ENCODE results near the gene RAPGEF1.

Gene RAPGEF1

GRCh38 chr9:131633491-131634031, 106.3 kb downstream of the RAPGEF1 start:
- Histone ChIP-seq H3K36me3 (ENCODE audit: control insufficient read depth, insufficient read depth, low read length) (peaks cover 4% of the 10 kb centered on the region), H3K9ac (ENCODE audit: low read length) (no peak overlapping the region), H3K4me1 (ENCODE audit: control insufficient read depth, insufficient read depth, low read length) (no peaks in the 10 kb centered on the region), H3K4me3 (ENCODE audit: low read length) (no peak overlapping the region), H3K27me3 (ENCODE audit: control insufficient read depth, insufficient read depth, low read length) (no peaks in the 10 kb centered on the region), H3K27ac (ENCODE audit: low read depth, low read length) (no peak overlapping the region)

- no peaks in the 10 kb centered on the region for H3K4me1 ChIP-seq (ENCODE audit: control insufficient read depth, insufficient read depth, low read length)
- H3K4me3 ChIP-seq (ENCODE audit: low read length), result no peak overlapping the region
- no peak overlapping the region for H3K9ac ChIP-seq (ENCODE audit: low read length)
- no peak overlapping the region for H3K27ac ChIP-seq (ENCODE audit: low read depth, low read length)
- no peaks in the 10 kb centered on the region for H3K27me3 ChIP-seq (ENCODE audit: control insufficient read depth, insufficient read depth, low read length)
- no peaks in the 10 kb centered on the region for H3K36me3 ChIP-seq (ENCODE audit: control insufficient read depth, insufficient read depth, low read length)
Measured at GRCh38 chr9:131631306-131631705, 108.6 kb downstream of the RAPGEF1 start.

GRCh38 chr9:131630205-131630831, 109.6 kb downstream of the RAPGEF1 start:
- Histone ChIP-seq H3K27ac (ENCODE audit: low read depth, low read length) (no peak overlapping the region), H3K4me1 (ENCODE audit: control insufficient read depth, insufficient read depth, low read length) (no peaks in the 10 kb centered on the region), H3K27me3 (ENCODE audit: control insufficient read depth, insufficient read depth, low read length) (no peaks in the 10 kb centered on the region), H3K4me3 (ENCODE audit: low read length) (no peak overlapping the region), H3K9ac (ENCODE audit: low read length) (no peak overlapping the region), H3K36me3 (ENCODE audit: control insufficient read depth, insufficient read depth, low read length) (peaks cover 9% of the 10 kb centered on the region)

- no peaks in the 10 kb centered on the region for H3K4me1 ChIP-seq (ENCODE audit: control insufficient read depth, insufficient read depth, low read length)
- H3K27ac ChIP-seq (ENCODE audit: low read depth, low read length), result no peak overlapping the region
- H3K9ac ChIP-seq (ENCODE audit: low read length), result no peak overlapping the region
- peaks cover 10% of the 10 kb centered on the region for H3K36me3 ChIP-seq (ENCODE audit: control insufficient read depth, insufficient read depth, low read length)
- H3K27me3 ChIP-seq (ENCODE audit: control insufficient read depth, insufficient read depth, low read length), result no peaks in the 10 kb centered on the region
- H3K4me3 ChIP-seq (ENCODE audit: low read length), result no peak overlapping the region
Measured at GRCh38 chr9:131629825-131630204, 110.1 kb downstream of the RAPGEF1 start.

GRCh38 chr9:131629226-131629500, 110.7 kb downstream of the RAPGEF1 start:
- no peak overlapping the region for H3K27ac ChIP-seq (ENCODE audit: low read depth, low read length)
- H3K36me3 ChIP-seq (ENCODE audit: control insufficient read depth, insufficient read depth, low read length), result peaks cover 15% of the 10 kb centered on the region
- H3K27me3 ChIP-seq (ENCODE audit: control insufficient read depth, insufficient read depth, low read length), result no peaks in the 10 kb centered on the region
- no peaks in the 10 kb centered on the region for H3K4me1 ChIP-seq (ENCODE audit: control insufficient read depth, insufficient read depth, low read length)
- no peak overlapping the region for H3K4me3 ChIP-seq (ENCODE audit: low read length)
- no peak overlapping the region for H3K9ac ChIP-seq (ENCODE audit: low read length)

- no peaks in the 10 kb centered on the region for H3K4me1 ChIP-seq (ENCODE audit: control insufficient read depth, insufficient read depth, low read length)
- no peaks in the 10 kb centered on the region for H3K27me3 ChIP-seq (ENCODE audit: control insufficient read depth, insufficient read depth, low read length)
- no peak overlapping the region for H3K27ac ChIP-seq (ENCODE audit: low read depth, low read length)
- peaks cover 20% of the 10 kb centered on the region for H3K36me3 ChIP-seq (ENCODE audit: control insufficient read depth, insufficient read depth, low read length)
- H3K4me3 ChIP-seq (ENCODE audit: low read length), result no peak overlapping the region
- no peak overlapping the region for H3K9ac ChIP-seq (ENCODE audit: low read length)
Measured at GRCh38 chr9:131628459-131629225, 111.2 kb downstream of the RAPGEF1 start.

GRCh38 chr9:131627648-131628458, 112.0 kb downstream of the RAPGEF1 start:
- no peak overlapping the region for H3K9ac ChIP-seq (ENCODE audit: low read length)
- no peaks in the 10 kb centered on the region for H3K4me1 ChIP-seq (ENCODE audit: control insufficient read depth, insufficient read depth, low read length)
- peak overlapping the region; percentile 10 for H3K4me3 ChIP-seq (ENCODE audit: low read length)
- no peak overlapping the region for H3K27ac ChIP-seq (ENCODE audit: low read depth, low read length)
- peaks cover 20% of the 10 kb centered on the region for H3K36me3 ChIP-seq (ENCODE audit: control insufficient read depth, insufficient read depth, low read length)
- H3K27me3 ChIP-seq (ENCODE audit: control insufficient read depth, insufficient read depth, low read length), result no peaks in the 10 kb centered on the region

GRCh38 chr9:131627326-131627647, 112.6 kb downstream of the RAPGEF1 start:
- Histone ChIP-seq H3K27ac (ENCODE audit: low read depth, low read length) (no peak overlapping the region), H3K4me3 (ENCODE audit: low read length) (no peak overlapping the region), H3K4me1 (ENCODE audit: control insufficient read depth, insufficient read depth, low read length) (no peaks in the 10 kb centered on the region), H3K27me3 (ENCODE audit: control insufficient read depth, insufficient read depth, low read length) (no peaks in the 10 kb centered on the region), H3K9ac (ENCODE audit: low read length) (no peak overlapping the region), H3K36me3 (ENCODE audit: control insufficient read depth, insufficient read depth, low read length) (peaks cover 20% of the 10 kb centered on the region)

GRCh38 chr9:131625790-131626670, 113.8 kb downstream of the RAPGEF1 start:
- Histone ChIP-seq H3K27me3 (ENCODE audit: control insufficient read depth, insufficient read depth, low read length) (no peaks in the 10 kb centered on the region), H3K36me3 (ENCODE audit: control insufficient read depth, insufficient read depth, low read length) (peaks cover 22% of the 10 kb centered on the region), H3K9ac (ENCODE audit: low read length) (no peak overlapping the region), H3K27ac (ENCODE audit: low read depth, low read length) (no peak overlapping the region), H3K4me3 (ENCODE audit: low read length) (no peak overlapping the region), H3K4me1 (ENCODE audit: control insufficient read depth, insufficient read depth, low read length) (no peaks in the 10 kb centered on the region)

- no peak overlapping the region for H3K4me3 ChIP-seq (ENCODE audit: low read length)
- peaks cover 28% of the 10 kb centered on the region for H3K36me3 ChIP-seq (ENCODE audit: control insufficient read depth, insufficient read depth, low read length)
- H3K27me3 ChIP-seq (ENCODE audit: control insufficient read depth, insufficient read depth, low read length), result no peaks in the 10 kb centered on the region
- H3K27ac ChIP-seq (ENCODE audit: low read depth, low read length), result no peak overlapping the region
- no peak overlapping the region for H3K9ac ChIP-seq (ENCODE audit: low read length)
- no peaks in the 10 kb centered on the region for H3K4me1 ChIP-seq (ENCODE audit: control insufficient read depth, insufficient read depth, low read length)
Measured at GRCh38 chr9:131625508-131625787, 114.4 kb downstream of the RAPGEF1 start.

GRCh38 chr9:131624636-131625507, 115.0 kb downstream of the RAPGEF1 start:
- Histone ChIP-seq H3K27ac (ENCODE audit: low read depth, low read length) (no peak overlapping the region), H3K4me1 (ENCODE audit: control insufficient read depth, insufficient read depth, low read length) (no peaks in the 10 kb centered on the region), H3K4me3 (ENCODE audit: low read length) (no peak overlapping the region)

More at GRCh38 chr9:131624636-131625507, 115.0 kb downstream of the RAPGEF1 start:
- H3K27me3 ChIP-seq (ENCODE audit: control insufficient read depth, insufficient read depth, low read length), result no peaks in the 10 kb centered on the region
- peaks cover 29% of the 10 kb centered on the region for H3K36me3 ChIP-seq (ENCODE audit: control insufficient read depth, insufficient read depth, low read length)
- no peak overlapping the region for H3K9ac ChIP-seq (ENCODE audit: low read length)
